ENCODE data around the gene PEX13. TPM values are rescaled to one million over a fixed set of nuclear protein-coding genes. Genes with fewer than 3 reads are reported as not detected.

The PEX13 gene
- total RNA-seq, 2 donors from 2014 or later: 18.2 to 19.8 TPM

GRCh38 chr2:61013382-61013781 lies 4.1 kb upstream of the PEX13 start:
- Histone ChIP-seq H3K4me3 (no peak overlapping the region), H3K4me1 (peaks cover 46% of the 10 kb centered on the region), H3K36me3 (replicated peaks in 1 of 2; ENCODE audit: insufficient read depth in 1 of 2, low read depth in 2 of 2) (no peaks in the 10 kb centered on the region), H3K27ac (peak overlapping the region in 3 of 4 donors; percentile 84 to 95 (median 94)), H3K27me3 (no peaks in the 10 kb centered on the region), H3K9me3 (no peaks in the 10 kb centered on the region)
- WGBS, 2 donors: 34 to 58% methylated on average over 3 of the region's 3 CpGs
- ATAC-seq: no peak
- no peak for DNase-seq
- intact Hi-C loops (cut with DNase I): no loop called here
- TF ChIP-seq CTCF (IDR thresholded peaks at IDR 0.05) (no peak), POLR2A (IDR thresholded peaks at IDR 0.05) (no peak)

- intact Hi-C loops (cut with DNase I): no loop called here
- Histone ChIP-seq H3K27ac (peak overlapping the region; percentile 71 to 95 (median 89)), H3K27me3 (no peaks in the 10 kb centered on the region), H3K36me3 (replicated peaks in 1 of 2; ENCODE audit: insufficient read depth in 1 of 2, low read depth in 2 of 2) (no peaks in the 10 kb centered on the region), H3K4me1 (peaks cover 51% of the 10 kb centered on the region), H3K4me3 (no peak overlapping the region), H3K9me3 (no peaks in the 10 kb centered on the region)
- 27 to 44% methylated on average over 3 of the region's 3 CpGs for WGBS, 2 donors
- no peak for TF ChIP-seq POLR2A (IDR thresholded peaks at IDR 0.05)
- TF ChIP-seq CTCF (IDR thresholded peaks at IDR 0.05): no peak
- no peak for DNase-seq
- ATAC-seq: no peak
These were observed 2.8 kb upstream of the PEX13 start for GRCh38 chr2:61014763-61015162.

GRCh38 chr2:61015976-61016375 lies 1.5 kb upstream of the PEX13 start:
- ATAC-seq (peak; percentile 53), DNase-seq (peak in 1 of 4 donors; percentile 59)
- H3K9me3 ChIP-seq: no peaks in the 10 kb centered on the region
- intact Hi-C loops (cut with DNase I): no loop called here
- H3K4me1 ChIP-seq: peaks cover 58% of the 10 kb centered on the region
- 2 to 8% methylated on average over 2 of the region's 2 CpGs for WGBS, 2 donors
- TF ChIP-seq CTCF (IDR thresholded peaks at IDR 0.05): no peak
- TF ChIP-seq POLR2A (IDR thresholded peaks at IDR 0.05): no peak
- peak overlapping the region; percentile 71 to 95 (median 89) for H3K27ac ChIP-seq
- no peaks in the 10 kb centered on the region for H3K27me3 ChIP-seq
- no peak overlapping the region for H3K4me3 ChIP-seq
- H3K36me3 ChIP-seq (replicated peaks in 1 of 2; ENCODE audit: insufficient read depth in 1 of 2, low read depth in 2 of 2): no peaks in the 10 kb centered on the region

- ATAC-seq (no peak), DNase-seq (no peak)
- intact Hi-C loops (cut with DNase I): no loop called here
- no peaks in the 10 kb centered on the region for H3K36me3 ChIP-seq (replicated peaks in 1 of 2; ENCODE audit: insufficient read depth in 1 of 2, low read depth in 2 of 2)
- peak overlapping the region; percentile 84 to 95 (median 92) for H3K27ac ChIP-seq
- peak overlapping the region; percentile 79 to 91 for H3K4me3 ChIP-seq
- WGBS, 2 donors: 0 to 2% methylated on average over 16 of the region's 16 CpGs
- no peak for TF ChIP-seq POLR2A (IDR thresholded peaks at IDR 0.05)
- no peak for TF ChIP-seq CTCF (IDR thresholded peaks at IDR 0.05)
- no peaks in the 10 kb centered on the region for H3K9me3 ChIP-seq
- H3K27me3 ChIP-seq: no peaks in the 10 kb centered on the region
- H3K4me1 ChIP-seq: peaks cover 56% of the 10 kb centered on the region
These were observed 1.0 kb upstream of the PEX13 start for GRCh38 chr2:61016392-61017002.

GRCh38 chr2:61017003-61017555 lies 441 bp upstream of the PEX13 start:
- intact Hi-C loops (cut with DNase I): no loop called here
- H3K4me1 ChIP-seq: peaks cover 53% of the 10 kb centered on the region

More at GRCh38 chr2:61017003-61017555, 441 bp upstream of the PEX13 start:
- Histone ChIP-seq H3K27me3 (no peaks in the 10 kb centered on the region), H3K9me3 (no peaks in the 10 kb centered on the region), H3K27ac (peak overlapping the region; percentile 84 to 95 (median 92)), H3K4me3 (peak overlapping the region; percentile 79 to 91), H3K36me3 (replicated peaks in 1 of 2; ENCODE audit: insufficient read depth in 1 of 2, low read depth in 2 of 2) (no peaks in the 10 kb centered on the region)
- 0% methylated on average over 17 to 27 of the region's 27 CpGs for WGBS, 2 donors
- DNase-seq: peak; percentile 70 to 82 (median 79)
- ATAC-seq: peak; percentile 83
- TF ChIP-seq CTCF (IDR thresholded peaks at IDR 0.05) (no peak), POLR2A (IDR thresholded peaks at IDR 0.05) (peak; percentile 23 to 89 (median 83))
